GM21723 (cell line): ENCODE data around the gene SSBP2.
"Not testable (repeated sequence)": the region's sequence is repeated elsewhere in the genome, so short reads cannot be mapped to it uniquely, and the experiment has no call there.

Experiments used
- ATAC-seq: cut with Tn5 transposase; IDR thresholded peaks from one replicate; pipeline ENCODE4 v1.9.1; 2021; ENCODE audit warnings: mild to moderate bottlenecking, moderate library complexity; ENCODE audit not compliant: unreplicated experiment

SSBP2 gene

GRCh38 chr5:81675420-81675819 is 75.5 kb downstream of the SSBP2 start:
- no peak for ATAC-seq

- ATAC-seq, result no peak
Measured at GRCh38 chr5:81665795-81666194, 85.1 kb downstream of the SSBP2 start.

- ATAC-seq, result not testable (repeated sequence)
Measured at GRCh38 chr5:81660624-81661023, 90.3 kb downstream of the SSBP2 start.

- ATAC-seq, result no peak
Measured at GRCh38 chr5:81657386-81657785, 93.5 kb downstream of the SSBP2 start.

GRCh38 chr5:81656783-81657182 is 94.1 kb downstream of the SSBP2 start:
- no peak for ATAC-seq

- no peak for ATAC-seq
Measured at GRCh38 chr5:81650987-81651386, 99.9 kb downstream of the SSBP2 start.

- ATAC-seq, result no peak
Measured at GRCh38 chr5:81646469-81646995, 104.4 kb downstream of the SSBP2 start.

- ATAC-seq, result no peak
Measured at GRCh38 chr5:81642210-81642609, 108.7 kb downstream of the SSBP2 start.

- ATAC-seq, result no peak
Measured at GRCh38 chr5:81639556-81639955, 111.3 kb downstream of the SSBP2 start.

GRCh38 chr5:81638471-81638870 is 112.4 kb downstream of the SSBP2 start:
- no peak for ATAC-seq

- no peak for ATAC-seq
Measured at GRCh38 chr5:81633891-81634290, 117.0 kb downstream of the SSBP2 start.

- ATAC-seq, result no peak
Measured at GRCh38 chr5:81633471-81633870, 117.4 kb downstream of the SSBP2 start.

- ATAC-seq, result no peak
Measured at GRCh38 chr5:81632679-81633078, 118.2 kb downstream of the SSBP2 start.

GRCh38 chr5:81631621-81632020 is 119.3 kb downstream of the SSBP2 start:
- ATAC-seq, result no peak

- ATAC-seq, result peak; percentile 77
Measured at GRCh38 chr5:81631124-81631523, 119.8 kb downstream of the SSBP2 start.

GRCh38 chr5:81630684-81631083 is 120.2 kb downstream of the SSBP2 start:
- ATAC-seq, result no peak

GRCh38 chr5:81629986-81630385 is 120.9 kb downstream of the SSBP2 start:
- ATAC-seq, result no peak

- ATAC-seq, result not testable (repeated sequence)
Measured at GRCh38 chr5:81628061-81628460, 122.8 kb downstream of the SSBP2 start.

GRCh38 chr5:81626524-81626923 is 124.4 kb downstream of the SSBP2 start:
- ATAC-seq, result no peak

GRCh38 chr5:81609810-81610375 is 141.0 kb downstream of the SSBP2 start:
- ATAC-seq, result no peak

GRCh38 chr5:81608976-81609375 is 141.9 kb downstream of the SSBP2 start:
- ATAC-seq, result no peak

- no peak for ATAC-seq
Measured at GRCh38 chr5:81607693-81608092, 143.2 kb downstream of the SSBP2 start.

GRCh38 chr5:81606150-81606549 is 144.7 kb downstream of the SSBP2 start:
- ATAC-seq, result no peak
